Coronary artery (tissue), 2 donors: Measurements from ENCODE around the gene CD81.
"Not testable (repeated sequence)": the region's sequence is repeated elsewhere in the genome, so short reads cannot be mapped to it uniquely, and the experiment has no call there.

Source experiments
- DNase-seq: peaks from one replicate; pipeline ENCODE4 v3.0.0-alpha.2; 2017; ENCODE audit warnings: low spot score
- H3K27ac ChIP-seq, 2 donors: fragments of 200-600 bp; sonication (generic); one replicate each; pipeline ENCODE4 v1.5.1; 2016 to 2019
- H3K4me3 ChIP-seq: fragments of 200-600 bp; sonication (generic); 2 replicates; pipeline ENCODE4 v1.5.1; 2016; ENCODE audit warnings: mild to moderate bottlenecking, moderate library complexity
- TF ChIP-seq, protein P1 (sequence below): fragments of 200-600 bp; sonication (generic); IDR thresholded peaks from one replicate; pipeline ENCODE4 v1.5.1; 2019; ENCODE audit warnings: antibody characterized with exemption

CD81 gene, protein sequence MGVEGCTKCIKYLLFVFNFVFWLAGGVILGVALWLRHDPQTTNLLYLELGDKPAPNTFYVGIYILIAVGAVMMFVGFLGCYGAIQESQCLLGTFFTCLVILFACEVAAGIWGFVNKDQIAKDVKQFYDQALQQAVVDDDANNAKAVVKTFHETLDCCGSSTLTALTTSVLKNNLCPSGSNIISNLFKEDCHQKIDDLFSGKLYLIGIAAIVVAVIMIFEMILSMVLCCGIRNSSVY

DNA sequence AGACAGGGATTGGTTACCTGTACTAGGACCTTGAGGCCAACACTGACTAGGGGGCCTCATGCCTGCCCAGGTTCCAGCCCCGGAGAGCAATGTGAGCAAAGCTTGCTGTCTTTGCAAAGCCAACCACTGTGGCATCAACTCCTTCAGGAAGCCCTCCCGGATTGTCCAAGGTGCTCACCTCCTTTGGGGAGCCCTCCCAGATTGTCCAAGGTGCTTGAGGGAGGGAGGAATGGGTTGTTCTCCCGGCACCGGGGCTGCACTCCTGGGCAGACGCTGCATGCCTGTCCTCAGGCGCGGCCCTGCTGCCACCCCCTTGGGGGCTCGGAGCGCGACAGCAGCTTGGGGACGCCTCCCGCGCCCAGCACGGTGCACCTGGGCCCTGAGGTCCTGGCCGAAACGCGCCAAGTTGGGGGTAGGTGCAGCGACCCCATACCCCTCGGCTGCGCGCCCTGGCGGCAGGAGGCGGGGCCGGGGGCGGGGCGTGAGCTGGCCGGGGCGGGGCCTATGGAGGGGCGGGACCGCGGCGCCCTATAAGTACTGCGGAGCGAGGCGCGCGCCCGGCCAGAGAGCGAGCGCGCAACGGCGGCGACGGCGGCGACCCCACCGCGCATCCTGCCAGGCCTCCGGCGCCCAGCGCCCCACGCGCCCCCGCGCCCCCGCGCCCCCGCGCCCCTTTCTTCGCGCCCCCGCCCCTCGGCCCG is at the start of gene CD81:
CD81 (plus strand) TSS at position 560 of the 701 bp plus-strand sequence. CDS start 240 bp downstream, outside the sequence.
- peak within 1 kb of the TSS; percentile 84 for H3K4me3 ChIP-seq
- peak within 1 kb of the TSS; percentile 95 to 100 for H3K27ac ChIP-seq
- TF ChIP-seq, protein P1, sequence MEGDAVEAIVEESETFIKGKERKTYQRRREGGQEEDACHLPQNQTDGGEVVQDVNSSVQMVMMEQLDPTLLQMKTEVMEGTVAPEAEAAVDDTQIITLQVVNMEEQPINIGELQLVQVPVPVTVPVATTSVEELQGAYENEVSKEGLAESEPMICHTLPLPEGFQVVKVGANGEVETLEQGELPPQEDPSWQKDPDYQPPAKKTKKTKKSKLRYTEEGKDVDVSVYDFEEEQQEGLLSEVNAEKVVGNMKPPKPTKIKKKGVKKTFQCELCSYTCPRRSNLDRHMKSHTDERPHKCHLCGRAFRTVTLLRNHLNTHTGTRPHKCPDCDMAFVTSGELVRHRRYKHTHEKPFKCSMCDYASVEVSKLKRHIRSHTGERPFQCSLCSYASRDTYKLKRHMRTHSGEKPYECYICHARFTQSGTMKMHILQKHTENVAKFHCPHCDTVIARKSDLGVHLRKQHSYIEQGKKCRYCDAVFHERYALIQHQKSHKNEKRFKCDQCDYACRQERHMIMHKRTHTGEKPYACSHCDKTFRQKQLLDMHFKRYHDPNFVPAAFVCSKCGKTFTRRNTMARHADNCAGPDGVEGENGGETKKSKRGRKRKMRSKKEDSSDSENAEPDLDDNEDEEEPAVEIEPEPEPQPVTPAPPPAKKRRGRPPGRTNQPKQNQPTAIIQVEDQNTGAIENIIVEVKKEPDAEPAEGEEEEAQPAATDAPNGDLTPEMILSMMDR: no peak
- DNase-seq: no peak

- no peak overlapping the region for H3K4me3 ChIP-seq
- no peak for DNase-seq
- TF ChIP-seq, protein P1: no peak
- H3K27ac ChIP-seq: no peak overlapping the region
Observed at GRCh38 chr11:2328021-2328420, 49.1 kb upstream of the CD81 start.

DNA sequence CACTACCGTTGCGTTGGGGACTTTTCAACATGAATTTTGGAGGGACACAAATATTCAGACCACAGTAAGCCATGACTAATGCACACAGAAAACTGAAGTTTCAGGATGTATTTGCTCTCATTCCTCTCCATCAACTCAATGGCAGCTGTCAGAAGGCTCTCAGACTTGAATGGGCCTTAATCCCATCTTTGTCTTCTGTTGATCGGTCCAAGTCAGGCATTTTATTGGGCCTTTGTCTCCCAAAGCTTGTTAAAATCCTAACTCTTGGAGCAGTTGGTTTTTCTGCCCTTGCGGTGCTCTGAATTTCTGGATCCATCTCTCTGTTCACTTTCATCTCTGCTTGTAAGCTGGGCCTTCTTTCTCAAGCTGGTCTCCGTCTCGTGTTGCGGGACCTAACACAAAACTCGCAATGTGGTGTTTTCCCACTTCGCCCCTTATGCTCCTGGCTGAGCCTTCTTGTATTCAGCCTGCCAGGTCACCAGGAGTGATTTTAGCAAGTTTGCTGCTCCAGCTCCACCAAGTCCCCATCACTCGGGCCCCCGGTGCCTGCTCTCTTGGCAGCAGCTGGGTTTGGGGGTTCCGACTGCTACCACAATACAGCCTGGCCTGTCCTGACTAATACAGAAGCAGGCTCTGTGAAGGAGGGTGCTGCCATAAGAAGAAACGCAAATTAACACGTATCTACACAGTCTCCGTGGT is 48.3 kb upstream of the CD81 start:
- TF ChIP-seq, protein P1: no peak
- no peak for DNase-seq
- H3K4me3 ChIP-seq: no peak overlapping the region
- no peak overlapping the region for H3K27ac ChIP-seq

DNA sequence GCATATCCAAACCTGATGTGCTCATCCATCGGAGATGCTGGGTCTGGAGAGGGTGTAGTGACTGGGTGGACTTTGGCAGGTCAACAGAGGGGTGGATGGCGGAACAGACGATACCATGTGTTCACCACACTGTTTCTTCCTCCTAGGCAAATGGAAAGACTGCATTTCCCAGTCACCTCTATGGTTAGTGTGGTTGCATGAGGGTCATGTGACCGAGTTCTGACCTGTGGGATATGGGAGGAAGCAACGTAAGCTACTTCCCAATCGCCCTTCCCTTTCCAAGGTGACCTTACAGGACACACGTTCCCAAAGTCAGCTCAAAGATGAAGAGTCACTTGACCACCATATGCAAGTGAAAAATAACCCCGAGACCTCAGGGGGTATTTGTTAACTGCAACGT is 47.6 kb upstream of the CD81 start:
- H3K27ac ChIP-seq: no peak overlapping the region
- no peak overlapping the region for H3K4me3 ChIP-seq
- no peak for DNase-seq
- TF ChIP-seq, protein P1: no peak

DNA sequence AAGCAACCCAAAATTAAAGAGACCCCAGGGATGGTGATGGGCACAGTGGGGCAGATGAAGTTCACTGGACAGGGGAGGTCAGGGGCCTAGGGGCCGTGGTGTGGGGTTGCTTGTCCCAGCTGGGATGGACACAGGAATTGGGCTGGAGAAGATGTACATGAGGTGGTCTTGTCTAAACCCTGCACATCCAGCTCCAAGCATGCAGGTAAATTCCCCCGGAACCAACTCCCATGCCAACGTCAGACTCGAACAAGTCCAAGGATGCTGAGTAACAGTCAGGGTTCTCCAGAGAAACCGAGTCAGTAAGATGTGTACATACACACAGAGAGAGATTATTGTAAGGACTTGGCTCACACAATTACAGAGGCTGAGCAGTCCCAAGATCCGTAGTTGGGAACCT is 46.4 kb upstream of the CD81 start:
- Histone ChIP-seq H3K4me3 (no peak overlapping the region), H3K27ac (no peak overlapping the region)
- TF ChIP-seq, protein P1: no peak
- no peak for DNase-seq

DNA sequence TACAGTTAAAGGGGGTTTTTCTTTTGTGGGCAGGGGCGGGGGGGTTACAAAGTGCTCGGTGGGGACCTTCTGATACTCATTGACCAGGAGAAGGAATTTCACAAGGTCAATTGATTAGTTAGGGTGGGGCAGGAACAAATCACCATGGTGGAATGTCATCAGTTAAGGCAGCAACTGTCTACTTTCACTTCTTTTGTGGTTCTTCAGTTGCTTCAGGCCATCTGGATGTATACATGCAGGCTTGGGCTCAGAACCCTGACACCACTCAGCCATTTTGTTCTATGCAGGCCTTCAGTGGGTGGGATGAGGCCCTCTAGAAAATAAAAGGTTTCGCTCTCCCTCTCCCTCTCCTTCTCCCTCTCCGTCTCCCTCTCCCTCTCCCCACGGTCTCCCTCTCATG is 45.7 kb upstream of the CD81 start:
- no peak overlapping the region for H3K27ac ChIP-seq

GRCh38 chr11:2332569-2332968 is 44.5 kb upstream of the CD81 start:
- not testable (repeated sequence) for H3K4me3 ChIP-seq, H3K27ac ChIP-seq, DNase-seq

More for the DNA sequence above, 45.7 kb upstream of the CD81 start:
- TF ChIP-seq, protein P1: no peak
- H3K4me3 ChIP-seq: no peak overlapping the region
- no peak for DNase-seq

DNA sequence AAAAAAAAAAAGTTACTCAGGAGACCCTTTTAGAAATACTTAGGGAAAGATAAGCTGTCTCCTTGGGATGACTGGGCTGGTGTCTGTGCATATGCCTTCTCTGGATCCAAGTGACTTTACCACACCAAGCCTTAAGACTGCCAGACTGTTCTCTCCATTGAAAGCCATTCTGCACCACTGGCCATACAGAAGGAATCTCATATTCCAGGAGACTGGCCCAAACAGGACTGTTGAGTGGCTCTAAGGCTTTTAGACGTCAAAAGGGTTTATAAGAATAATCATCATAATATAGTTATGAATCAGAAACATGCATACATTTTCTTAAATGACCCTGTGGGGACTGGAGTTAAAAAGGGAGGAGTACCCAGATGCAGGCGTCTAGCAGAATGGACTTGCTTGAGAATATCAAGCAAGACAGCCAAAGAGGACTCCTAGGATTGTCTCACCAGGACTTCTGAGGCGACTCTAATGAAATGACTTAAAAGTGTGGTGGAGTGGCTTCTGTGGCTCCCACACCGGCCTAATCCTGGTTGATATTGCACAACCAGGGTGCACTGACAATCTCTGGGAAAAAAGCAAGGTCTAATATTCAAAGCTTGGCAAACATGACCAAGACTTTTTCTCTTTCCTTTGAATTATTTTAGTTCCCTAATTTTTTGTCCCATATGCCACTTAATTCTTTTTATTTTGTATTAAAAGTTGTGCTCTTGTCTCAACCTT is 43.5 kb upstream of the CD81 start:
- H3K4me3 ChIP-seq, H3K27ac ChIP-seq, DNase-seq: not testable (repeated sequence)

GRCh38 chr11:2335286-2335685 is 41.8 kb upstream of the CD81 start:
- not testable (repeated sequence) for H3K4me3 ChIP-seq, DNase-seq, H3K27ac ChIP-seq

DNA sequence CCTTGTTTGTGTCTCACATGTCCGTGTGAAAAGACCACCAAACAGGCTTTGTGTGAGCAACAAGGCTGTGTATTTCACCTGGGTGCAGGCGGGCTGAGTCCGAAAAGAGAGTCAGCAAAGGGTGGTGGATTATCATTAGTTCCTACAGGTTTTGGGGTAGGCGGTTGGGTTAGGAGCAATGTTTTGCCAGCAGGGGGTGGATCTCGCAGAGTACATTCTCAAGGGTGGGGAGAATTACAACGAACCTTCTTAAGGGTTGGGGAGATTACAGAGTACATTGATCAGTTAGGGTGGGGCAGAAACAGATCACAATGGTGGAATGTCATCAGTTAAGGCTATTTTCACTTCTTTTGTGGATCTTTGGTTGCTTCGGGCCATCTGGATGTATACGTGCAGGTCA is 38.4 kb upstream of the CD81 start:
- not testable (repeated sequence) for H3K4me3 ChIP-seq, DNase-seq, H3K27ac ChIP-seq
